ENCODE data around the gene ZNF219.

Gene ZNF219

GRCh38 chr14:21098076-21098891 lies at the start of gene ZNF219:
ZNF219 (minus strand) TSS chr14:21098655; CDS start chr14:21093591, 5,064 bp downstream.
- no peaks in the 10 kb centered on the region for H3K27me3 Mint-ChIP-seq
- peaks cover 22% of the 10 kb centered on the region for H3K4me1 Mint-ChIP-seq (ENCODE audit: low read depth)
- no peaks in the 10 kb centered on the region for H3K36me3 Mint-ChIP-seq
- no peaks in the 10 kb centered on the region for H3K9me3 Mint-ChIP-seq (ENCODE audit: low read depth)
- peak within 1 kb of the TSS; percentile 91 for H3K4me3 Mint-ChIP-seq
- peak within 1 kb of the TSS; percentile 75 for H3K27ac Mint-ChIP-seq

- no peak overlapping the region for H3K4me3 Mint-ChIP-seq
- peaks cover 4% of the 10 kb centered on the region for H3K27me3 Mint-ChIP-seq
- H3K4me1 Mint-ChIP-seq (ENCODE audit: low read depth), result no peaks in the 10 kb centered on the region
- peaks cover 4% of the 10 kb centered on the region for H3K9me3 Mint-ChIP-seq (ENCODE audit: low read depth)
- no peak overlapping the region for H3K27ac Mint-ChIP-seq
- H3K36me3 Mint-ChIP-seq, result peaks cover 2% of the 10 kb centered on the region
Observed at GRCh38 chr14:21145437-21145836, 47.0 kb upstream of the ZNF219 start.

- Mint-ChIP-seq H3K27me3 (peaks cover 4% of the 10 kb centered on the region), H3K9me3 (ENCODE audit: low read depth) (peaks cover 4% of the 10 kb centered on the region), H3K36me3 (peaks cover 2% of the 10 kb centered on the region), H3K4me3 (no peak overlapping the region), H3K4me1 (ENCODE audit: low read depth) (no peaks in the 10 kb centered on the region), H3K27ac (no peak overlapping the region)
Observed at GRCh38 chr14:21142357-21142756, 43.9 kb upstream of the ZNF219 start.

- Mint-ChIP-seq H3K9me3 (ENCODE audit: low read depth) (no peaks in the 10 kb centered on the region), H3K4me3 (no peak overlapping the region), H3K36me3 (no peaks in the 10 kb centered on the region), H3K27me3 (no peaks in the 10 kb centered on the region), H3K4me1 (ENCODE audit: low read depth) (no peaks in the 10 kb centered on the region), H3K27ac (no peak overlapping the region)
Observed at GRCh38 chr14:21136024-21136423, 37.6 kb upstream of the ZNF219 start.

- H3K27ac Mint-ChIP-seq, result no peak overlapping the region
- H3K4me3 Mint-ChIP-seq, result no peak overlapping the region
- no peaks in the 10 kb centered on the region for H3K36me3 Mint-ChIP-seq
- H3K9me3 Mint-ChIP-seq (ENCODE audit: low read depth), result no peaks in the 10 kb centered on the region
- no peaks in the 10 kb centered on the region for H3K4me1 Mint-ChIP-seq (ENCODE audit: low read depth)
- H3K27me3 Mint-ChIP-seq, result no peaks in the 10 kb centered on the region
Observed at GRCh38 chr14:21133901-21134300, 35.4 kb upstream of the ZNF219 start.

GRCh38 chr14:21123429-21123828 lies 25.0 kb upstream of the ZNF219 start:
- Mint-ChIP-seq H3K9me3 (ENCODE audit: low read depth) (peaks cover 6% of the 10 kb centered on the region), H3K27me3 (peaks cover 20% of the 10 kb centered on the region)

GRCh38 chr14:21121122-21121521 lies 22.7 kb upstream of the ZNF219 start:
- Mint-ChIP-seq H3K4me3 (no peak overlapping the region), H3K27ac (no peak overlapping the region), H3K36me3 (peaks cover 4% of the 10 kb centered on the region), H3K27me3 (peaks cover 16% of the 10 kb centered on the region), H3K4me1 (ENCODE audit: low read depth) (no peaks in the 10 kb centered on the region), H3K9me3 (ENCODE audit: low read depth) (peaks cover 6% of the 10 kb centered on the region)

More at GRCh38 chr14:21123429-21123828, 25.0 kb upstream of the ZNF219 start:
- Mint-ChIP-seq H3K27ac (no peak overlapping the region), H3K4me1 (ENCODE audit: low read depth) (no peaks in the 10 kb centered on the region), H3K36me3 (peaks cover 4% of the 10 kb centered on the region), H3K4me3 (no peak overlapping the region)

- H3K36me3 Mint-ChIP-seq, result peaks cover 4% of the 10 kb centered on the region
- peaks cover 6% of the 10 kb centered on the region for H3K9me3 Mint-ChIP-seq (ENCODE audit: low read depth)
- H3K4me3 Mint-ChIP-seq, result no peak overlapping the region
- no peaks in the 10 kb centered on the region for H3K4me1 Mint-ChIP-seq (ENCODE audit: low read depth)
- no peak overlapping the region for H3K27ac Mint-ChIP-seq
- H3K27me3 Mint-ChIP-seq, result peaks cover 15% of the 10 kb centered on the region
Observed at GRCh38 chr14:21120686-21121085, 22.2 kb upstream of the ZNF219 start.

GRCh38 chr14:21118933-21119332 lies 20.5 kb upstream of the ZNF219 start:
- H3K9me3 Mint-ChIP-seq (ENCODE audit: low read depth), result no peaks in the 10 kb centered on the region
- H3K27me3 Mint-ChIP-seq, result peaks cover 9% of the 10 kb centered on the region
- H3K36me3 Mint-ChIP-seq, result no peaks in the 10 kb centered on the region
- no peak overlapping the region for H3K27ac Mint-ChIP-seq
- no peaks in the 10 kb centered on the region for H3K4me1 Mint-ChIP-seq (ENCODE audit: low read depth)
- H3K4me3 Mint-ChIP-seq, result no peak overlapping the region

GRCh38 chr14:21113369-21113768 lies 14.9 kb upstream of the ZNF219 start:
- no peak overlapping the region for H3K4me3 Mint-ChIP-seq
- H3K9me3 Mint-ChIP-seq (ENCODE audit: low read depth), result no peaks in the 10 kb centered on the region
- no peak overlapping the region for H3K27ac Mint-ChIP-seq
- H3K4me1 Mint-ChIP-seq (ENCODE audit: low read depth), result no peaks in the 10 kb centered on the region
- no peaks in the 10 kb centered on the region for H3K27me3 Mint-ChIP-seq
- H3K36me3 Mint-ChIP-seq, result no peaks in the 10 kb centered on the region

- no peaks in the 10 kb centered on the region for H3K9me3 Mint-ChIP-seq (ENCODE audit: low read depth)
- no peaks in the 10 kb centered on the region for H3K27me3 Mint-ChIP-seq
- no peak overlapping the region for H3K4me3 Mint-ChIP-seq
- H3K36me3 Mint-ChIP-seq, result no peaks in the 10 kb centered on the region
- no peaks in the 10 kb centered on the region for H3K4me1 Mint-ChIP-seq (ENCODE audit: low read depth)
- H3K27ac Mint-ChIP-seq, result no peak overlapping the region
Observed at GRCh38 chr14:21112255-21112654, 13.8 kb upstream of the ZNF219 start.

- Mint-ChIP-seq H3K36me3 (no peaks in the 10 kb centered on the region), H3K4me3 (no peak overlapping the region), H3K4me1 (ENCODE audit: low read depth) (peaks cover 6% of the 10 kb centered on the region), H3K27me3 (no peaks in the 10 kb centered on the region), H3K27ac (no peak overlapping the region), H3K9me3 (ENCODE audit: low read depth) (no peaks in the 10 kb centered on the region)
Observed at GRCh38 chr14:21109377-21110138, 11.1 kb upstream of the ZNF219 start.

- no peaks in the 10 kb centered on the region for H3K36me3 Mint-ChIP-seq
- H3K4me1 Mint-ChIP-seq (ENCODE audit: low read depth), result peaks cover 7% of the 10 kb centered on the region
- H3K9me3 Mint-ChIP-seq (ENCODE audit: low read depth), result no peaks in the 10 kb centered on the region
- no peaks in the 10 kb centered on the region for H3K27me3 Mint-ChIP-seq
- H3K4me3 Mint-ChIP-seq, result no peak overlapping the region
- no peak overlapping the region for H3K27ac Mint-ChIP-seq
Observed at GRCh38 chr14:21108791-21109190, 10.3 kb upstream of the ZNF219 start.

GRCh38 chr14:21107283-21107800 lies 8.9 kb upstream of the ZNF219 start:
- H3K27me3 Mint-ChIP-seq, result no peaks in the 10 kb centered on the region
- peaks cover 11% of the 10 kb centered on the region for H3K4me1 Mint-ChIP-seq (ENCODE audit: low read depth)
- H3K36me3 Mint-ChIP-seq, result no peaks in the 10 kb centered on the region
- no peak overlapping the region for H3K27ac Mint-ChIP-seq
- no peak overlapping the region for H3K4me3 Mint-ChIP-seq
- no peaks in the 10 kb centered on the region for H3K9me3 Mint-ChIP-seq (ENCODE audit: low read depth)

Data from activated naive CD8-positive, alpha-beta T cell (primary cell).